Measurements from ENCODE around the gene CDON.

CDON gene

DNA sequence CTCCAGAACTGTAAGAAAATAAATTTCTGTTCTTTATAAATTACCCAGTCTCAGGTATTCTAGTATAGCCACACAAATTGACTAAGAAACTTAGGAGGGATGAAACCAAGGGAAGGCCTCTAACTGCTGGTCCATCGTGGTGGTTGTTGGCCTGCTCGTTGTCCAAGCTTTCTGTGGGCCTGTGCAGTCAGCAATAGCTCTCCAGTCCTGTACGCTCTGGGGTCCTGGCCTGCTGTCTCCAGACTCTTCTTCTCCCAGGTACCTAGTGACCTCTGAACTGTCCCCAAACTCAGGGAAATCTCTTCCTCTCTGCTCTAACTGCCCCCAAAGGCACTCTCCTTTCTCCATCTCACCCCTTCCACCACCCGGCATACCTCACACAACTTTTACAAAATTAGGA, 122.5 kb downstream of the CDON start:
- Histone ChIP-seq H3K4me3 (ENCODE audit: insufficient read depth, low read depth, low read length, poor library complexity, severe bottlenecking) (no peak overlapping the region), H3K36me3 (ENCODE audit: control insufficient read depth, insufficient read depth, low read length) (no peaks in the 10 kb centered on the region), H3K9me3 (ENCODE audit: control insufficient read depth, low read length) (no peaks in the 10 kb centered on the region), H3K27me3 (replicated peaks; ENCODE audit: control insufficient read depth, insufficient read depth, low read length, poor library complexity, severe bottlenecking) (no peaks in the 10 kb centered on the region), H3K27ac (ENCODE audit: insufficient read depth, low read length, poor library complexity, severe bottlenecking) (no peak overlapping the region), H3K4me1 (ENCODE audit: control insufficient read depth, insufficient read depth, low read length, poor library complexity, severe bottlenecking) (no peaks in the 10 kb centered on the region)
- DNase-seq: no peak

DNA sequence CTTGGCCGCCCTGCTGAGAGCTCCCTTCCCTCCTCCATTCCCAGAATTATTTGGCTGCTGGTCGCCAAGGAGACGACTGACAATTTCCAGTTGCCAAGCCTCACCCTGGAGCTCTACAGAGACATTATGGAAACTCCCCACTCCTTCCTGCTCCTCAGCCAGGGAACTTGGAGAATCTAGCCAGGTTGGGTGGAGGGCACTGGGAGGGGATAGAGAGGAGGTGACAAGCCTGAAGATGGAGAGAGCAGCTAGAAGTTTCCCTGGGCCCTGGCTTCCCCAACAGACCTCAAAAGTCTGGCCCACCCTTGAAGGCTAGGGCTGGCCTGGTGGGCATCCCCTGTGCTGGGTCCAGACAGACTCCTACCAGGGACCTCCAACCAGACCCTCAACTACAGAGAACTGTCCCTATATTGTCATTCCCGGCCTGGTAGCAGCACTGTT, 123.6 kb downstream of the CDON start:
- DNase-seq: no peak
- H3K4me1 ChIP-seq (ENCODE audit: control insufficient read depth, insufficient read depth, low read length, poor library complexity, severe bottlenecking): no peaks in the 10 kb centered on the region

DNA sequence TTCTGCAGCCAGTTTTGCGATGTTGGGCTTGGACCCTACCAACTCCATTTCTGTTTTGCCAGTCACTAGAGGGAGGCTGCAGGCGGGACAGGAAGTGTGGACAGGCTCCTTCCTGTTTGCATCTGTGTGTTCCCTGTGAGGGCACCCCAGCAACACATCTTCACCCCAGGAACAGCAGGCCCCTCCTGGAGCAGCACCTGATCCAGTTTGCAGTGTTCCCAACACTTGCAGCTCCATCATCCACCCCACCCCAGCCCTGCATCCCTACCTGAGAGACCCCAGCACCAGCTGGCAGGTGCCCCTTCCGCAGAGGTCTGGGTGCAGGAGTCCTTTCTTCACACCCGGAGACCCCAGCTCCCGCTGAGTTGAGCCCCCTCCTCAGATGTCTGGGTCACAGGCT, 124.2 kb downstream of the CDON start:
- no peaks in the 10 kb centered on the region for H3K4me1 ChIP-seq (ENCODE audit: control insufficient read depth, insufficient read depth, low read length, poor library complexity, severe bottlenecking)
- no peaks in the 10 kb centered on the region for H3K9me3 ChIP-seq (ENCODE audit: control insufficient read depth, low read length)
- H3K36me3 ChIP-seq (ENCODE audit: control insufficient read depth, insufficient read depth, low read length): no peaks in the 10 kb centered on the region
- H3K4me3 ChIP-seq (ENCODE audit: insufficient read depth, low read depth, low read length, poor library complexity, severe bottlenecking): no peak overlapping the region
- H3K27me3 ChIP-seq (replicated peaks; ENCODE audit: control insufficient read depth, insufficient read depth, low read length, poor library complexity, severe bottlenecking): no peaks in the 10 kb centered on the region
- H3K27ac ChIP-seq (ENCODE audit: insufficient read depth, low read length, poor library complexity, severe bottlenecking): no peak overlapping the region
- DNase-seq: no peak

More for the DNA sequence above, 123.6 kb downstream of the CDON start:
- Histone ChIP-seq H3K9me3 (ENCODE audit: control insufficient read depth, low read length) (no peaks in the 10 kb centered on the region), H3K27me3 (replicated peaks; ENCODE audit: control insufficient read depth, insufficient read depth, low read length, poor library complexity, severe bottlenecking) (no peaks in the 10 kb centered on the region), H3K4me3 (ENCODE audit: insufficient read depth, low read depth, low read length, poor library complexity, severe bottlenecking) (no peak overlapping the region), H3K36me3 (ENCODE audit: control insufficient read depth, insufficient read depth, low read length) (no peaks in the 10 kb centered on the region), H3K27ac (ENCODE audit: insufficient read depth, low read length, poor library complexity, severe bottlenecking) (no peak overlapping the region)

DNA sequence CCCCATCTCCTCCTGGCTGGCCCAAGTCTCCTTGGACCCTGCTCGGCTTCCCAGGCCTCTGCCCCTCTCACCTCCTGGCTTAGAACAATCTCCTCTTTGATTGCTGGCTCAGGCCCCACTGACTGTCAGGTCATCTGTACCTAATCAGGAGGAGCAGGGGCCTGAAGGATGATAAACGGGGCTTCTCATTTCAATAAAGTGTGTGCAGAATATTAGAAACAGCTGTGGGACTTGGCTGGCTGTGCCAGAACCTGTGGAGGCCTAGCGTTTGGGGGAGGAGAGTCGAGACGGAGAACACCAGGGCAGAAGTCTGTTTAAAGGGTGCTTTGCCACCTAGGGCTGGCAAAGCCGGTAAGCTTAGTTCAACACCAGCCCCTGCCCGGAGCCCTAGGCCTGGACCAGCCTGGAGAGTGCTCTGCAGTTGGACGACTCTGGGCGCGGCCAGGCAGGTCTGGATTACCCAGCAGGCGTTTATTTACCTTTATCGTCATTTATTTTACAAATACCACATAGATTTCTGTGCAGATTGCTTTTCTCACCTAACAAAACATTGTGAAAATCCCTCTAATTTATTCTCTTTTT, 127.0 kb downstream of the CDON start:
- H3K4me3 ChIP-seq (ENCODE audit: insufficient read depth, low read depth, low read length, poor library complexity, severe bottlenecking): no peak overlapping the region
- H3K27me3 ChIP-seq (replicated peaks; ENCODE audit: control insufficient read depth, insufficient read depth, low read length, poor library complexity, severe bottlenecking): no peaks in the 10 kb centered on the region
- no peaks in the 10 kb centered on the region for H3K9me3 ChIP-seq (ENCODE audit: control insufficient read depth, low read length)
- H3K4me1 ChIP-seq (ENCODE audit: control insufficient read depth, insufficient read depth, low read length, poor library complexity, severe bottlenecking): no peaks in the 10 kb centered on the region
- no peak overlapping the region for H3K27ac ChIP-seq (ENCODE audit: insufficient read depth, low read length, poor library complexity, severe bottlenecking)
- no peaks in the 10 kb centered on the region for H3K36me3 ChIP-seq (ENCODE audit: control insufficient read depth, insufficient read depth, low read length)
- no peak for DNase-seq

DNA sequence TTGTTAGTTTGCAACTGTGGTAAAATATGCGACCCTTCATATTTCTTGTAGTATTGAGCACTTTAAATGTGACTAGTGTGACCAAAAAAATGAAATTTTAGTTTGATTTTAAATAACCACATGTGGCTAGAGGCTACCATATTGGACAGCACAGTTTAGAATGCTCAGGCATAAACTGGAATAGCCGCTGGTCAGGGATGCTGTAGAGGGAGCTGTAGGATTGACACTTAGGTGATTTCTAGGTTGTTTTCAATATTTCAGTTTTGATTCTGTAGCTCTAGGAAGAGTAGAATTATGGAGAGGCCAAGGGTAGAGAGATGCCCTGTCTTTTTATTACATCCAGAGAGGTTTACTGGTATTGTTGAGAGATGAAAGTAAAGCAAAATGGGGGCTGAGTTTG, 127.6 kb downstream of the CDON start:
- Histone ChIP-seq H3K9me3 (ENCODE audit: control insufficient read depth, low read length) (no peaks in the 10 kb centered on the region), H3K27ac (ENCODE audit: insufficient read depth, low read length, poor library complexity, severe bottlenecking) (no peak overlapping the region), H3K4me3 (ENCODE audit: insufficient read depth, low read depth, low read length, poor library complexity, severe bottlenecking) (no peak overlapping the region), H3K27me3 (replicated peaks; ENCODE audit: control insufficient read depth, insufficient read depth, low read length, poor library complexity, severe bottlenecking) (no peaks in the 10 kb centered on the region), H3K4me1 (ENCODE audit: control insufficient read depth, insufficient read depth, low read length, poor library complexity, severe bottlenecking) (no peaks in the 10 kb centered on the region), H3K36me3 (ENCODE audit: control insufficient read depth, insufficient read depth, low read length) (no peaks in the 10 kb centered on the region)
- DNase-seq: no peak

DNA sequence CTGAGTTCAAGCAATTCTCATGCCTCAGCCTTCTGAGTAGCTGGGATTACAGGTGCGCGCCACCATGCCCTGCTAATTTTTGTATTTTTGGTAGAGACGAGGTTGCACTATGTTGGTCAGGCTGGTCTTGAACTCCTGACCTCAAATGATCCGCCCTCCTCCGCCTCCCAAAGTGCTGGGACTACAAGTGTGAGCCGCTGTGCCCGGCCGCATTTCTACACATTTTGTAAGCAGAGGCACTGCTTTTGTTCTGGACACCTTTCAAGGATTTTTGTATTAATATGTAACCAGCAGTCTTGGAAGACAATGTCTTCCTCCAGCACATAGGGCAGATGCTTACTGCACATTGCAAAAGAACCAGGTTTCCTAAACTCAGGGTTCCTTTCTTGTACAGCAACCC, 128.2 kb downstream of the CDON start:
- no peaks in the 10 kb centered on the region for H3K36me3 ChIP-seq (ENCODE audit: control insufficient read depth, insufficient read depth, low read length)

DNA sequence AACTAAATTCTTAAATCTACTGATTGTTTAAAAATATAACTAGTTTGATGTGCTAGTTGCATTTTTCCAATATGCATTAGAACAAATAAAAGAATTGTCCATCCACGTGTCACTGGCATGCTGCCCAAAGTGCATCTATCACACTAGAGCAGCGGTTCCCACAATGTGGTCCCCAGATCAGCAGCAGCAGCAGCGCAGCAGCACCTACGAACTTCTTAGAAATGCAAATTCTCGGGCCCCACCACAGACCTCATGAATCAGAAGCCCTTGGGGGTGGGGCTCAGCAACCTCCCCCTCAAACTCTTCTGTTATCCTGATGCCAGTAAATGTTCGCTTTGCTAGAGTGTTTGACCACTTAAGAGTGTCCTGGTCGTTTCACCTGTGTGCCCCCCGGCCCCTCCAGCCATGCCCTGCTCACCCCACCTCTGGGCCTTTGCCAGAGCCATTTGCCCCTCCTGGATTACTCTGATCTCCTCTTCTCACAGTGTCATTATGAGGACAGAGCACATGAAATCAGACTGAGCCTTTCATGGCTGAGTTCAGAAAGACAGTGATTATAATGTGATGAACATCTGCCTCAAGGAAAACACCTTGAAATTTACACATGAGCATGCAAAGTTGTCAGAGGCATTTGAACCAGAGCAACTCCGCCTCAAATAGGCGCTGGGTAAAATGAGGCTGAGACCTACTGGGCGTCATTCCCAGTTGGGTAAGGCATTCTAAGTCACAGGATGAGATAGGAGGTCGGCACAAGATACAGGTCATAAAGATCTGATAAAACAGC, 129.4 kb downstream of the CDON start:
- DNase-seq: no peak
- H3K27me3 ChIP-seq (replicated peaks; ENCODE audit: control insufficient read depth, insufficient read depth, low read length, poor library complexity, severe bottlenecking): no peaks in the 10 kb centered on the region
- H3K36me3 ChIP-seq (ENCODE audit: control insufficient read depth, insufficient read depth, low read length): no peaks in the 10 kb centered on the region
- no peaks in the 10 kb centered on the region for H3K4me1 ChIP-seq (ENCODE audit: control insufficient read depth, insufficient read depth, low read length, poor library complexity, severe bottlenecking)
- H3K9me3 ChIP-seq (ENCODE audit: control insufficient read depth, low read length): no peaks in the 10 kb centered on the region
- no peak overlapping the region for H3K4me3 ChIP-seq (ENCODE audit: insufficient read depth, low read depth, low read length, poor library complexity, severe bottlenecking)
- no peak overlapping the region for H3K27ac ChIP-seq (ENCODE audit: insufficient read depth, low read length, poor library complexity, severe bottlenecking)

More for the DNA sequence above, 128.2 kb downstream of the CDON start:
- no peak overlapping the region for H3K4me3 ChIP-seq (ENCODE audit: insufficient read depth, low read depth, low read length, poor library complexity, severe bottlenecking)
- H3K27ac ChIP-seq (ENCODE audit: insufficient read depth, low read length, poor library complexity, severe bottlenecking): no peak overlapping the region
- H3K9me3 ChIP-seq (ENCODE audit: control insufficient read depth, low read length): no peaks in the 10 kb centered on the region
- H3K27me3 ChIP-seq (replicated peaks; ENCODE audit: control insufficient read depth, insufficient read depth, low read length, poor library complexity, severe bottlenecking): no peaks in the 10 kb centered on the region
- H3K4me1 ChIP-seq (ENCODE audit: control insufficient read depth, insufficient read depth, low read length, poor library complexity, severe bottlenecking): no peaks in the 10 kb centered on the region
- no peak for DNase-seq

DNA sequence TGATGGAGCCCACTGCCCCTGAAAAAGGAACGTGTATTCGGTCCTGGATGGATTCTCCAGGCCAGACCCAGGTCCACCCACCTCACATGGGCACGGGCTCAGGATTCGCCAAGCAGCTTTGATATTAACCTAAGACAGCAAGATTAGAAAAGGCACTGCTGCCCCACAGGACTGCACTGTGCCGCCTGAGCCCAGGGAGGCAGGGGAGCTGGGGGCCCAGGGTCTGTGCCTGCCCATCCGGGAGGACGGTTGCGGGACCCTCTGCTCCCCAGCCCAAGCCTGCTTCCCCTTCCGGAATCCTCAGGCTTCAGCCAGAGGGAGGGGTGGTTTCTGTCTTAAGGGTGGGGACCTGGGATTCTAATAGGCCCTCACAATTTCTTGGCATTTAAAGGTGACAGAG, 130.4 kb downstream of the CDON start:
- Histone ChIP-seq H3K27ac (ENCODE audit: insufficient read depth, low read length, poor library complexity, severe bottlenecking) (no peak overlapping the region), H3K36me3 (ENCODE audit: control insufficient read depth, insufficient read depth, low read length) (no peaks in the 10 kb centered on the region), H3K27me3 (replicated peaks; ENCODE audit: control insufficient read depth, insufficient read depth, low read length, poor library complexity, severe bottlenecking) (no peaks in the 10 kb centered on the region), H3K4me3 (ENCODE audit: insufficient read depth, low read depth, low read length, poor library complexity, severe bottlenecking) (no peak overlapping the region), H3K4me1 (ENCODE audit: control insufficient read depth, insufficient read depth, low read length, poor library complexity, severe bottlenecking) (no peaks in the 10 kb centered on the region), H3K9me3 (ENCODE audit: control insufficient read depth, low read length) (no peaks in the 10 kb centered on the region)
- DNase-seq: no peak

DNA sequence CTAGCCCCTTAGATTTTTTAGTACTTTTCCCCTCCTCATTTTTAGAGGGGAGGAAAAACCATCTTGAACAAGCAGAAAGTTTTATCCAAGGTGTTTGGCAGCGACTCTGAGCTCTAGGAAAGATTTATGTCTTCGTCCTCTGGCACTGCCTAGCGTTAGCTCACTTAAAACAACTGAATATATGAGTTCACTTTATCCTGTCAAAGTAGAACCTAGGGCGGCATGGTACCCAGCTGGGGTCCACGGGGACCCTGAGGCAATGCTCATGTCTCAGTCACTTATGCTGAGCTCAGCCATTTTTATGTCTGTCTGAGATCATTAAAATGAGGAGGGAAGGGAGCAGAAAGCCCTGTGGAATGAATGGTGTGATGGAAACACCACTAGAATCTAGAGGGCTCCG, 131.0 kb downstream of the CDON start:
- no peaks in the 10 kb centered on the region for H3K27me3 ChIP-seq (replicated peaks; ENCODE audit: control insufficient read depth, insufficient read depth, low read length, poor library complexity, severe bottlenecking)
- H3K4me1 ChIP-seq (ENCODE audit: control insufficient read depth, insufficient read depth, low read length, poor library complexity, severe bottlenecking): no peaks in the 10 kb centered on the region
- no peaks in the 10 kb centered on the region for H3K36me3 ChIP-seq (ENCODE audit: control insufficient read depth, insufficient read depth, low read length)
- H3K9me3 ChIP-seq (ENCODE audit: control insufficient read depth, low read length): no peaks in the 10 kb centered on the region
- no peak overlapping the region for H3K27ac ChIP-seq (ENCODE audit: insufficient read depth, low read length, poor library complexity, severe bottlenecking)
- H3K4me3 ChIP-seq (ENCODE audit: insufficient read depth, low read depth, low read length, poor library complexity, severe bottlenecking): no peak overlapping the region
- DNase-seq: no peak

DNA sequence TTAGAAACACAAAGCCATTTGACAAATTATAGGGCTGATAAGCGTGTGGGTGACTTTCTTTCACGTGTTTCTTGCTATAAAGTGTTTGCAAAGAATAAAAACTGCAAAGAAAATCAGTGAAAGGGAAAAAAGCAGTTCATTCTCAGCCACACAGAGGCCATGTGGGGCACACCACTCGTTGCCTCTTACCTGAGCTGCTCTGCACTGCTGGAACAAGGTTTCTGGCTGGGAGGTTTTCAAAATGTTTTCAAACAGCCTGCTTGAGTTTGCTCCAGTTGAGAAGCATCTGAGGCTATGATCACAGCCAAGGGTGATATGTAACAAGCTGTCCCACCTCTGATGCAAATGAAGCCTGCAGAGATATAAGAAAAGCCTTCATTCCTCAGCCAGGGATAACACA, 131.6 kb downstream of the CDON start:
- Histone ChIP-seq H3K27me3 (replicated peaks; ENCODE audit: control insufficient read depth, insufficient read depth, low read length, poor library complexity, severe bottlenecking) (no peaks in the 10 kb centered on the region), H3K27ac (ENCODE audit: insufficient read depth, low read length, poor library complexity, severe bottlenecking) (no peak overlapping the region), H3K4me1 (ENCODE audit: control insufficient read depth, insufficient read depth, low read length, poor library complexity, severe bottlenecking) (no peaks in the 10 kb centered on the region), H3K36me3 (ENCODE audit: control insufficient read depth, insufficient read depth, low read length) (no peaks in the 10 kb centered on the region), H3K4me3 (ENCODE audit: insufficient read depth, low read depth, low read length, poor library complexity, severe bottlenecking) (no peak overlapping the region), H3K9me3 (ENCODE audit: control insufficient read depth, low read length) (no peaks in the 10 kb centered on the region)
- DNase-seq: no peak

Measured in effector memory CD4-positive, alpha-beta T cell (primary cell).